LHCN-M2 (cell line): Measurements from ENCODE around the gene LTC4S. TPM values are rescaled to one million over a fixed set of nuclear protein-coding genes. Genes with fewer than 3 reads are reported as not detected.

Experiments used
- DNase-seq: peaks from one replicate; pipeline ENCODE4 v3.0.0-alpha.2; 2012; ENCODE audit warnings: low read depth
- total RNA-seq: library from RNA; depleted of rRNA; stranded (reverse); fragments of >200 nt; gene quantifications from 2 replicates; pipeline ENCODE4 v1.2.3, GENCODE V29; 2014

Gene LTC4S
- total RNA-seq, 1 experiment from 2014 or later, result not detected

- peak; percentile 69 for DNase-seq
Observed at GRCh38 chr5:179806250-179807048, 12.7 kb downstream of the LTC4S start, which contains the start of gene MGAT4B. TSS of gene MGAT4B (minus strand) at chr5:179806866. CDS start at chr5:179806583, 283 bp downstream.

DNA sequence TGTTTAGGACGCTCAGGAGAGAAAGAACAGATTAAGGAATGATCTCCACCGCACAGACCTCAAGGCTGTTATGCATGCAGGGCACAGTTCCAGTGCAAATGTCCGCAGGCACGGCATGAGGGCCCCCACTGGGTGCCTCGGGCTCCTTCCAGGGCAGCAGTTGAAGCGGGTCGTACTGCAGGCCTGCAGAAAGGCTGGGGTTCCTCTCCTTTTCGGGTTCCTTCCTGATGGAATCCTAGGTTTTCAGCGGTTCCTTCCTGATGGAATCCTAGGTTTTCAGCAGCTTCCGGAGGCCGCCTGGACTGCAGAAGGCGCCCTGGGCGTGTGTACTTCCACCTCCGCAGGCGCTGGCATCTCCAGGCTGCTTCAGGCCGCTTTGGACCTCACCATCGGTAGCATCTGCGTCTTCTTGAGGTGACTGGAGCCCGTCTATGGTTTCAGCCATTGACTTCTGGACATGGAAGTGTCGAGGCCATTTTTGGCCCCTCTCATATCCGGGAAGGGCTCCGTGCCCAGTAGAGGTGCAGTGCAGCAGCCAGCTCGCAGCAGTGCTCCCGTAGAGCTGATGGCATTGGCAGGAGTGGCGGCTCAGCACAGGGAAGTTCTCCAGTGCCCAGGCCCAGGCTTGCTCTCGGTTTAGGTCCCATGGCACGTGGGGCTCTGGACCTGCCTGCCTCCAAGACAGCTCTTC, 18.5 kb downstream of the LTC4S start:
- DNase-seq, result no peak

DNA sequence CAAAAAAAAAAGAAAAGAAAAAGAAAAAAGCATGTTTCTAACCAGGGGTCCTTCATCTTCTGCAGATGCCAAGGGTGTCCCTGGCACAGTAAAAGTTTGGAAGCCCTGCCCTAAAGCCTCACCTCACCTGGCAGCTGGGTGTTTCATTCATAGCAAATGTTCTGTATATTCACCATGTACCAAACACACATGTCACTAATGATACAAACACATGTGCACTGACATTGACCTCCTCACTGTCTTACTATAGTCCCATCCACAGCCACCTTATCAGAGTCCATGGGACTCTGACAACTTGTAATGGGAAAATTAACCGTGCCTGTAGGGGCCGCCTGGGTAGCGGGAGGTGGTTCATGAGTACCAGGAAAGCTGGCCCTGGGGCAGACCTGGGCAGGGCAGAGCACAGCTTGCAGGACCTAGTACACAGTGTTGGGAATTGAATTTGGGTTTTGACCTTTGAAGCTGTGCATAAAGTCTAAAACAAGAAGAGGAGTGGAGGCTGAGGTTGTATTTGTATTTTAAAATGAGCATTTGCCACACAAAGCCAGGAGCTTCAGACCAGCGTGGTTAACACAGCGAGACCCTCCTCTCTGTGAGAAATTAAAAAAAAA, 19.3 kb downstream of the LTC4S start:
- no peak for DNase-seq

- DNase-seq, result no peak
Observed at GRCh38 chr5:179814090-179814489, 20.3 kb downstream of the LTC4S start.

- DNase-seq, result no peak
Observed at GRCh38 chr5:179815491-179816249, 21.9 kb downstream of the LTC4S start.

- no peak for DNase-seq
Observed at GRCh38 chr5:179816401-179816795, 22.6 kb downstream of the LTC4S start.

- no peak for DNase-seq
Observed at GRCh38 chr5:179816796-179817469, 23.1 kb downstream of the LTC4S start.

DNA sequence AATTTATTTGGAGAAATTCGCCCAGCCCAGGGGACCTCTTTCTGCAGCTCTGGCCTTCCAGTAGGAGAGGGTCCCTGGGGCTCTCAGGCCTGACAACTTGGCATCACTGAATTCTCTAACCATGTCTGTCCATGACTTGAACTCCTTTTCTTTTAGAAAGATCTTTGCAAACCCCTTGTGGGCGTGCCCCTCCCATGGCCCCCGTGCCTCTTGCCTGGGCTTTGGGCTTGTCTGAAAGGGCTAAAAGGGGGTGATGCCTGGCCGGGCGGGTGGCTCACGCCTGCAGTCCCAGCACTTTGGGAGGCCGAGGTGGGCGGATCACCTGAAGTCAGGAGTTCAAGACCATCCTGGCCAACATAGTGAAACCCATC, 23.7 kb downstream of the LTC4S start:
- DNase-seq, result no peak

DNA sequence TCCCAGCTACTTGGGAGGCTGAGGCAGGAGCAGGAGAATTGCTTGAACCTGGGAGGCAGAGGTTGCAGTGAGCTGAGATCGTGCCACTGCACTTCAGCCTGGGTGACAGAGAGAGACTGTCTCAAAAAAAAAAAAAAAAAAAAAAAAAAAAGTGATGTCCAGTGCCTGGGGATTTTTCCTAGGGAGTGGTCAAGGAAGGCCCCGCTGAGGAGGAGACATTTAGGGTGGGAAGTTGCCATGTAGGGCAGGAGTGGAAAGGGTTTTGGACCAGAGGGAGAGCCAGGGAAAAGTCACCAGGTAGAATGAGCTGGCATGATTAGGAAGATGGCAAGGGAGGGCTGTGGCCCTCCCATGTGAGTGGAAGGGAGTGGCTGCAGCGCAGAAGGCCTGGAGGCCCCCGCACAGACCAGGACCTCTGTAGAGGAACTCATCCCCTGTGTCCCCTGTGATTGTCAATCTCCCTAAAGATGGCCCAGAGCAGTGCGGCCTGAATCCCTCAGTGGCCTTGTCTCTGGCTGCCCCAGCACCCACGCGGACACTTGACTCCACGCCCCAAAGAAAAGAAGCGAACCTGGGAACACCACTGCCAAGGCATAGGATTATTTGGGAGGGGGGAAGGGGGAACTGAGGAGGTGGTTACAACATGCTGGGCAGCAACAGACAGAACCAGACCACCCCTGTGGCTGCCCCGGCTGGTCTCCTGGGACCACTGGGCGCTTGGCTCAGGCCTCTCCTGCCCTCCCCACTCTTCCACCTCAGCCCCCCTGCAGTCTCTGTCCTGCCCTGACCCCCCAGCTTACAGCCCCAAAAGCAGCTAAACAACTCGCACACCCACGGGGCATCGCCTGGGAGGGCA, 24.3 kb downstream of the LTC4S start:
- DNase-seq, result no peak

GRCh38 chr5:179818746-179819295, 25.0 kb downstream of the LTC4S start:
- peak; percentile 90 for DNase-seq

DNA sequence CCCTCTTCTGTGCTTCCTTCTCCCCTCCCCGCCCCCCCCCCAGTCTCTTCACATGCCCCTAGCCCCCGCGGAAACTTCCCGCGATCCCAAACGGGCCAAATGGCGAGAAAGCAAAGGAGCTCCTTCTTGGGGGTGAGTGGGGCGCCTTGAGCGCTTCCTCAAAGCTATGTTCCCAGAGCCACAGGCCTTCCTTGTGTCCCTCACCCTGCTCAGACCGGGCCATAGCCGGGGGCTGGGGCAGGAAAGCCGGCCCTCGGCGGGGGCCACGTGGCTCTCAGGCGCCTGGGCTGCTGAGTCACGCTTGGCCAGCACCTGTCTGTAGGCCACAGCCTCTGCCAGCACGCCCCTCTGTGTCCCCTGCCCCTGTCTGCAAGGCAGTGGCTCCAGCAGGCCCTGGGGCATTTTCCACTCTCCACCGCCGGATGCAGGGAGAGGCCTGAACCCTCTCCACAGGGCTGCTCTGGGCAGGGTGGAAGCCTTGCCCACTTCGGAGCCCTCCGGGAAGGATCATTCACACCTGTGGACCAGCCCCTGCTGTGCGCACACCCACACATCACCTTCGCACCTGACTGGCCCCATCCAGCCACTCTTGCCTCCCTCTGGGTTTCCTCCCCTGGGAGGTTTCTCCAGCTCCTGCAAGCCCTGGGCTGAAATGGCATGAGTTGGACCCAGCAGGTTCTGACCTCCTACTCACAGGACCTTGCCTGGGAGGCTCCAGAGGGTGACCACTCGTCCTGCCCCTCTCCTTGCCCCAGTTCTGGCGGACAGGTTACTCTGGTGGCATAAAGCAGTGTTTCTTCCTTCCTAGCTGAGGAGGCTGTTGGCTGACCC, 25.7 kb downstream of the LTC4S start:
- DNase-seq, result peak; percentile 80

DNA sequence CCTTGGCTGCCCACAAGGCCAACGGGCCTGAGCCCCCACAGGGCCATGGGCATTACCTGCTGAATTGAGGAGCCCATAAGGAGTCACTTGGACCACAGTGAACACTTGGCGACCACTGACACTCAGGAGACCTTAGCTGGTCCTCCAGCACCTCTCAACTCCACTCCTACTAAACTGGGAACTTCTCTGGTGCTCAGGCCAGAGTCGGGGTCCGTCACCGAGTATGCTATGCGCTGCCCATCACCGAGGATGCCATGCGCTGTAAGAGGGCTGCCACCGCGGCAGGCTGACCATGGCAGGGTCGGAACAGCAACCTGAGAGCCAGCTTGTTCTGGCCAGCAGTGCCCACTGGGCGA, 26.3 kb downstream of the LTC4S start:
- no peak for DNase-seq

DNA sequence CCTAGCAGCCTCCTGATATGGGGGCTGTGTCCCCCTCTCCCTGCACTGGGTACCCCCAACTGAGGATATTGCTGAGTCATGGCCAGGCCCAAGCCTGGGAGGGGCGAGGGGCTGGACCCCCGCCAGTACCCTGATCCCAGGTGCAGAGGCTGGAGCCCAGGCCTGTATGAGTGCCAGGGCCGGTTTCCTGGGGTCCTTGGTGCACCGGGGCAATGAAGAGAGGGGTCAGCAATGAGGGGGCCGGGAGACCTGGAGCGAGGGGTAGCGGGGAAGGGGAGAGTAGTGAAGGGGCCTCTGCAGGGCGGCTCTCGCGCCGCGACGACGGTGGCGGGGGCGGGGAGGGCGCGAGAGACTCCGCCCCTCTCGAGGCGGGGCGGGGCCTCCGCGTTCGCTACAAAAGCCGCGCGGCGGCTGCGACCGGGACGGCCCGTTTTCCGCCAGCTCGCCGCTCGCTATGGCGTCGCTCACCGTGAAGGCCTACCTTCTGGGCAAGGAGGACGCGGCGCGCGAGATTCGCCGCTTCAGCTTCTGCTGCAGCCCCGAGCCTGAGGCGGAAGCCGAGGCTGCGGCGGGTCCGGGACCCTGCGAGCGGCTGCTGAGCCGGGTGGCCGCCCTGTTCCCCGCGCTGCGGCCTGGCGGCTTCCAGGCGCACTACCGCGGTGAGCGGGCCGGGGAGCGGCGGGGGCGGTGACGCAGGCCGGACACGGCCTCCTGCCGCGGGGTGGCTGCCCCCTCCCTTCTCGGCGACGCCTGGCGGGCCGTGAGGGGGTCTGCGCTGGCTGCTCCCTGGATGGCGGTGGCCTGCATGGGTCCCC, 26.9 kb downstream of the LTC4S start, which contains the start of gene SQSTM1:
SQSTM1 (plus strand) TSS at position 423 of the 815 bp plus-strand sequence; CDS start at position 455, 32 bp downstream.
- DNase-seq, result peak; percentile 70

DNA sequence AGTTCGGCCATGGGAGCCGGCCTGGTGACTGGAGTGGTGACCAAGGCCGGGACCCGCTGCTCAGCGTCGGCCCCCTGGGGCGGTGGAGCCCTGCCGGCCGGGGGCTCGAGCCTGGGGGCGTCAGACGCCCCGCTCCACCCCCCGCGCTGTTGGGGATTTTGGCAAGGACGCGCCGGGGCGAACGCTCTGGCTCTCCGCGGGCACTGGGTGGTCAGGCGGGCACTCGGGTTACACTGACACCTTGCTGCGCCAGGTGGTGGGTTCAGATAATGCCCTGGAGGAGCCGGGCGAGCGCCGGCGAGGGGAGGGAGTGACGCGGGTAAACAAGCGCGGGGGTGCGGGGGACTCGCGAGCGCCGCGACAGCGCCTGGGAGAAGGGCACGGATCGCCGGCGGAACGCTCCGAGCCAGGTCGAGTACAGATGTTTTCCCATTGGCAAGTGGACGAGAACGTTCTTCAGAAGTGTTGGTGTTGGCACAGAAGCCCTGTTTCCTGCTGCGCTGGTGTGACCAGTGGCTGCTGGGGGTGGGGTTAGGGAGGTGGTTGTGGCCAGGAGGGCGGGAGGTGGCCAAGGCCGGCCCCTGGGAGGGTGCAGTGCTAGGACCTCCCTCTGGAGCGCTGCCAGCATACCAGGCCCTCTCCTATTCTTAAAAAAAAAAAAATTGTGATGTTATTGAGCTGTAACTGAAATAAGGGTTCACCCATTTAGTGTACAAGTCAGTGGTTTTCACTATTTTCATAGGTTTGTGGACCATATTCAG, 27.7 kb downstream of the LTC4S start:
- peak; percentile 91 for DNase-seq

DNA sequence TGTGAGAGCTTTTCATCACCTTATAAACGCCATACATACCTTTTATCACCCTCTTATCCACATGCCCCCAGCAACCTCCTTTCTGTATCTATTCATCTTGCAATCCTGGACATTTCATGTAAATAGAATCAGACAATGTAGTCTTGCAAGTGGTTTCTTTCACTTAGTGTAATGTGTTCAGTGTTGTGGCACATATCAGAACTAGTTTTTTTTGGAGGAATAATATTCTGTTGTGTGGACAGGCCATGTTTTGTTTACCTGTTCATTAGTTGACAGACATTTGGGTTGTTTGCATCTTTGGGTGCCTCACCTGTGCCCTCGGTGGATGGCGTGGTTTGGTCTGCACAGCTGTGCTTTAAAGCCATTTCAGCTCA, 28.3 kb downstream of the LTC4S start:
- DNase-seq, result no peak

- DNase-seq, result no peak
Observed at GRCh38 chr5:179822444-179822990, 28.7 kb downstream of the LTC4S start.
